CD4-positive, alpha-beta T cell treated with Interleukin-15 for 4 hours (primary cell): Measurements from ENCODE around the gene NADK2.

ENCODE experiments used
- DNase-seq: peaks from one replicate; pipeline ENCODE4 v3.0.0-alpha.2; 2020; ENCODE audit warnings: low spot score

Gene NADK2

GRCh38 chr5:36161361-36161760, 80.4 kb downstream of the NADK2 start:
- no peak for DNase-seq

- no peak for DNase-seq
These were observed 81.1 kb downstream of the NADK2 start for GRCh38 chr5:36160617-36161016.

- DNase-seq: no peak
These were observed 83.6 kb downstream of the NADK2 start for GRCh38 chr5:36158144-36158543.

GRCh38 chr5:36156619-36157018, 85.1 kb downstream of the NADK2 start:
- DNase-seq: no peak

GRCh38 chr5:36156121-36156601, 85.6 kb downstream of the NADK2 start:
- DNase-seq: no peak

- no peak for DNase-seq
These were observed 86.4 kb downstream of the NADK2 start for GRCh38 chr5:36155291-36155690.

- DNase-seq: no peak
These were observed 88.0 kb downstream of the NADK2 start for GRCh38 chr5:36153726-36154125.

- no peak for DNase-seq
These were observed 88.4 kb downstream of the NADK2 start for GRCh38 chr5:36153298-36153677.

GRCh38 chr5:36152324-36153297, 89.1 kb downstream of the NADK2 start:
- no peak for DNase-seq

GRCh38 chr5:36151434-36152323, 90.0 kb downstream of the NADK2 start, which contains the start of the genes LMBRD2 and SKP2:
LMBRD2 (minus strand) TSS chr5:36151887; CDS start chr5:36143349, 8,538 bp downstream.
SKP2 (plus strand) TSS chr5:36152111; CDS start chr5:36152263, 152 bp downstream.
- DNase-seq: peak; percentile 95

- DNase-seq: peak; percentile 23
These were observed 90.9 kb downstream of the NADK2 start for GRCh38 chr5:36150676-36151433.

- no peak for DNase-seq
These were observed 94.0 kb downstream of the NADK2 start for GRCh38 chr5:36147681-36148080.

GRCh38 chr5:36146390-36146789, 95.3 kb downstream of the NADK2 start:
- no peak for DNase-seq

- DNase-seq: no peak
These were observed 96.4 kb downstream of the NADK2 start for GRCh38 chr5:36145311-36145710.
